ENCODE measurements around the gene TMEM165.

Gene TMEM165

DNA sequence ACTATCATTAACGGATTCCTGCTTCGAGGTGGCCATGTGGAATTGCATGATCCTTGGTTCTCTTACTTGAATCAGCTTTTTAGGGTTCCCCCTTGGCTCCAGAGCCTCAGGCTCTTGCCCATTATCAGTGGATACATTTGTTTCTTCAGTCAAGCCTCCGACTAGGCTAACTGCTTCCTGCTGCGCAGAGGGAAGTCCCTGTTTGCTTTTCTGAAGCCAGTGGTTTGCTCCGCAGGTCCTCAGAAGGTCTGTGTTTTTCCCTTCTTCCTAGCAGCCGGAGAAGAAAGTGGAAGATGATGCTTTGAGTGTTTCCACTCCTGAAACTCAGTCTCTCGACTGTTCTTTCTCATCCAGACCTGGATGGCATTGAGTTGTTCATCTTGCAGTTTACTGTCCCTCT lies 29.1 kb upstream of the TMEM165 start:
- DNase-seq (ENCODE audit: low read depth, low spot score): no peak
- H3K27ac ChIP-seq: no peak overlapping the region

DNA sequence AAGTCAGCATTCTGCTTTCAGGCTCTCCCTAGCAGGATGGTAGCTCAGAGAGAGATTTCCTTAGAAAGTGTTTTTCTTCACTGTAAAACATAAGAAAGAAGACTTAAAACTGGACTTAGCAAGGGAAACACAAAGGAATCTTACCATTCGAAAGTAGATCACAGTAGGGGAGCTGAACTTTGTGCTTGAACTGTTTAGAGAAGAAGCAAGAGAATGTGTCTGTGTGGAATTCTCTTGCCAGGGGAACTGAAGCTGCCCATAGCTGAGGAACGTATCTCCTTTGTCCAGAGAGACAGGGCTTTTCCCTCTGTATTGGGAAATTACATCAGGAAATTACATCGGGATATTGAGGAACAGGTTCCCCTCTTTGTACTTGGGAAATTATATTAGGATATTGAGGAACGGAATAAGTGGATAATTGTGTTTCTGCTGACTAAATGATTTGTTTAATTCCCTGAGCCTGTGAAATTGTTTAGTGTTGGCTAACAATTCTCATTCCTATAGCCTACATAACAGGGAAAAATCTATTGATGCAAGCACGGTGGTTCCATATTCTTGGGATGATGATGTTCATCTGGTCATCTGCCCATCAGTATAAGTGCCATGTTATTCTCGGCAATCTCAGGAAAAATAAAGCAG lies 28.6 kb upstream of the TMEM165 start:
- no peak for DNase-seq (ENCODE audit: low read depth, low spot score)
- no peak overlapping the region for H3K27ac ChIP-seq

DNA sequence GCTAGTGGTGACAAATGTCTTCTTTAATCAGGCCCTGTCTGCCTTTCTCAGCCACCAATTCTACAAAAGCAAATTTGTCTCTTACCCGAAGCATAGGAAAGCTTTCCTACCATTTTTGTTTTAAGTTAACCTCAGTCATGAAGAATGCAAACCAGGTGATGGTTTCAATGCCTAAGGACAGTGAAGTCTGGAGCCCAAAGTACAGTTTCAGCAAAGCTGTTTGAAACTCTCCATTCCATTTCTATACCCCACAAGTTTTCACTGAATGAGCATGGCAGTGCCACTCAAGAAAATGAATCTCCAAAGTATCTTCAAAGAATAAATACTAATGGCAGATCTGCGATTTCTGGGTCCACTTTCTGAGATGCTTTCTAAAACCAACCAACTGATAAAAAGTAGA lies 25.8 kb upstream of the TMEM165 start:
- no peak for DNase-seq (ENCODE audit: low read depth, low spot score)
- H3K27ac ChIP-seq: no peak overlapping the region

DNA sequence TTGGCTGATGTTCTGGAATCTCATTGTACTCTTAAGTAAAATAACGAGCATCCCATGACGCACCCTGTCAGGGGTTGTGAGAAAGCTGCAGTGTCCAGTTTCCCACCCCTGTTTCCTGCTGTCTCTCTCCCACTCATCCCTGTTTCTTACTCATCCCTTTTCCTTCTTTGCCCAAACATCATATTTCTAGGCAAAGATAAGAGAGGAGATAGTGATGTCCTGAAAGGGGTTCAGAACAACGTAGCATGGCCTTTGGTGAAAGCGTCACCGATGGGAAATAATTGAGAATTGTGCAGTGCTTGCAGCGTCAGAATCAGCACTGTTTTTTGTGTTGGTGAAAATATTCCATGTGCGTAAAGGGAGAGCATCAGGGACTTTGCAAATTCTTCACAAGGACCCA lies 23.5 kb upstream of the TMEM165 start:
- H3K27ac ChIP-seq: no peak overlapping the region
- no peak for DNase-seq (ENCODE audit: low read depth, low spot score)

DNA sequence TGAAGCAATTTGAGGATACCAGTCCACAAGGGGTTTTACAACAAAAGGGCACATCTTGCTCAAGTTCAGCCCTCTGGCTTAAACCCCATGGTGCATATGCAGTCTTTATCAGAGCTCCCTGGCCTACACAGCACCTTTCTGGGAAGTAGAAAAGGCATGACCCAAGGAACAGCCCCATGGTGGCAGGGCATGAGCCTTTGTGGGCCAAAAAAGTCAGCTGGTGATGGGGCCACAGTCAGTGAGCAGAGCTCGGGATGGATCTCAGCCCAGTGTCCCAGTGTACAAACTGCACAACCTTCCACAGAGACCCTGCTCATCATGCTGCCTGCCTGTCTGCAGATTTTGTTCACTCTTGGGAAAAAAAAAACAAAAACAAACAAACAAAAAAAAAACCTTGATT lies 22.3 kb upstream of the TMEM165 start:
- H3K27ac ChIP-seq: no peak overlapping the region
- no peak for DNase-seq (ENCODE audit: low read depth, low spot score)

DNA sequence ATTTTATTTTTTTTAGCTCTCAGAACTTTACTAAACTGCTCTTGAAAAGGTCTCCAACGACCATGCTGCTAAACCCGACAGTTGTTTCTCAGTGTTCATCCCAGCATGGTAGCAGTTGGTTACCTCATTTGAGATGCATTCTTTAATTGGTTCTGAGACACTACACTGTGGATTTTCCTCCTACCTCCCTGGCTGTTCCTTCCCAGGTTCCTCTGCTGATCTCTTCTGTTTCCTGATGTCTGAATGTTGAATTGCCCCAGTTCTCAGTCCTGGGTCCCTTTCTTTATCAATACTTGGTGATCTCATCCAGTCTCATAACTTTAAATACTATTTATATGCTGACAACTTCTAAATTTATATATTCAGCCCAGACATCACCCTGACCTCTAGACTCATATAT lies 19.1 kb upstream of the TMEM165 start:
- DNase-seq (ENCODE audit: low read depth, low spot score): no peak
- H3K27ac ChIP-seq: no peak overlapping the region

DNA sequence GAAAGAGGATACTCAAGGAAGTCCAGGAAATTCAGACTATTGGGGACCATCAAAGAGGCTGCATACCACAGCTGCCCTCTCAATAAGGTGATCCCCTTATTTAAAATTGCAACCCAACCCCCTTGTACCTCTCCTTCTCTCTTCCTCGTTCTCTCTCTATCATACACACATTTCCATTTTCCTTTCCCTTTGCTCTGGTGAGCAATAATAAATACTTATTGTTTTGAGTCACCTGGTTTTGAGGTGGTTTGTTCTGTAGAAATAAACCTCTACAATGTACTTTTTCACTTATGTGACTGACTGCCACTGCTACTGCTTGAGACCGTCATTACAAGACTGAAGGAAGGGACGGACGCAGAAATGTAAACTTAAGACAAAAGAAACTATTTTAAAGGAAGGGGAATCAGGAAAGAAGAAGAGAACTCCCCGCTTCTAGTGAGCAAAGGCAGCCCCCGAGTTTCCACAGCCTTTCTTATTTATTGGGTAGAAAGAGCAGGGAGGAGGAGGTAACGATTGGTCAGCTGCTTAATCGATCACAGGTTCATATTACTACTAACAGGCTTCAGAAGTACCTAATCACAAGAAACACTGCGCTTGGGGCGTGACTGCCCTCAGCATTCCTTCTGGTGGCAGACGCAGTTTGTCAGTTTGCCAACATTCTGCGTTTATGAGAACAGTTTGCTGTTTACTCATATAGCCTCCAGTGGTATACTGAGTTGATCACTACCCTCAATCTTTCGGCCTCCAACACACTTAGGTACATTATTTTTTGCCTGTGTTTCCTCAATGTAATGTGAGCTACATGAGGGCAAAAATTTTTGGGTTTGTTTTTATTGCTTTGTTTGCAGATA lies 16.9 kb upstream of the TMEM165 start:
- DNase-seq (ENCODE audit: low read depth, low spot score): peak; percentile 65
- peak overlapping the region; percentile 65 for H3K27ac ChIP-seq

DNA sequence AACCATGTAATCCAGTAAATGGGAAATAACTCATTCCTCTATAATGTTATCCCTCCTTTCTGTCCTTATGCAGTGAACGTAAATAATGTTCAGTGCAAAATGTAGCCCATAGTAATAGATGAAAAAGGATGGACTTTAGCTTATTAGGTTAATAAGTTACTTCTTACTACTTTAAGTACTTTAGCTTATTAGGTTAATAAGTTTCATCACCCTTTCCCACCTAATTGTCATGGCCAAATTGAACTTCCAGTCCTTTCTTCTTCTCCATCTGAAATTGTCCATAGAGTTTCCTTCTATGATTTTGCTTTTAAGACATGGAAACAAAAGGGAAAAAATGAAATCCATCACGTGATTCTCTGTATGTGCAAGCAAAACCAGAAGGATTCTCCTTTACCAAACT lies 15.2 kb upstream of the TMEM165 start:
- no peak overlapping the region for H3K27ac ChIP-seq
- DNase-seq (ENCODE audit: low read depth, low spot score): no peak

DNA sequence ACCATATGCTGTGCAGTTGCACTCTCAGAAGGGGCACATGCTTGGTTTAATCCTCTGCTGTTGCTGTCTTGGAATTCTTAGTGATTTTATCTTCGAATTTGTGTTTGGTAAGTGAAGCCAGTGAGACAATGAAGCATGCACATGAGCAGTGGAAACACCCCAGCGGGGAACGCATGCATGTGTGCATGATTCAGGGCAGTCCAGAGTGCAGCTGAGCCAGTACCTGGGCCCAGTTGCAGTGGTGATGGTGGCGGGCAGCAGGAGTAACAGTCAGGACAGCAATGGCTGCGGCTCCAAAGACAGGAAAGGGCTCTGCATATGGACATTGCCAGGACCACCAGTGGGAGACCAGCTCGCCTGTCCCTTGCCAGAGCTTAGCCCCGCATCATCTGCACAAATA lies 14.3 kb upstream of the TMEM165 start:
- no peak for DNase-seq (ENCODE audit: low read depth, low spot score)
- no peak overlapping the region for H3K27ac ChIP-seq

DNA sequence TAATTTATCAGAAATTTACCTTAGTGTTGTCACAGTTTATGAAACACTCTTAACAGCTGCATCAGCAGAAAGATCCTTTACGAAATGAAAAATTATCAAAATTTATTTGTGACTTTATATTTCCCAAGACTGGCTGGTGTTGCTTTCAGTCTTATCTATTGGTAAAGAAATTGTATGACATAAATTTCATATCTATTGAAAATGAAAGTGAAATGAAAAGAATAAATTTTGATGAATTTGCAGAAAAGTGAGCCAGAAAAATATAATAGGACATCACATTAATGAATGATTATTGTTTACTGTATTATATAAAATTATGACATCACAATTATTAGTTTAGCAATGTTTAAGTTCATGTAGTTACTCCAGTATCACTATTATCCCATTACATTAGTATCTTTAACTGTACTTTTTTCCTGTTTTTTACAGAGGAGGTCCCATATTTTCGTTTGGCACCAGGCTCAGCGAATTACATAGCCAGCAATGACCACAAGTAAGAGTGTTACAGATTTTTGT lies 13.2 kb upstream of the TMEM165 start:
- no peak for DNase-seq (ENCODE audit: low read depth, low spot score)
- H3K27ac ChIP-seq: no peak overlapping the region

DNA sequence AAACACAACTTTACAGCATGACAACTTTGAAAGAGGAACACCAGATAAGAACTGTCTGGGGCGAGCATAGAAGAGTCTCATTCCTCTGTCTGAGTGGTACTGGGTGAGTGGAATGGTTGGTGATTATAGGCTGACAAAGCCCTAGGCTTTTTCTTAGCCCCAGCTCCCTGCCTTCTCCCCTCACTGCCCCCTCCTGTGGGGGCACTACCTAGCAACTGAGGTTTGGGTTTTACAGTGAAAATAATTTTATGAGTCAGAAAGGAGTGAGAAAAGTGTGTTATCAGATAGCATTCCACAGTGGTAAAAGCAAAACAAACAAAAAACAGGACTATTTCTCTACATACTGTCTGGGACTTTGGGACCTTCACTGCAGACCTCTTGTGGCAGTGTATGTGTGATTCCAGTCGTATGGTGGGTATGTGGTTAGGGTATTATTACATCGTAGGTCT lies 10.5 kb upstream of the TMEM165 start:
- no peak for DNase-seq (ENCODE audit: low read depth, low spot score)
- no peak overlapping the region for H3K27ac ChIP-seq

DNA sequence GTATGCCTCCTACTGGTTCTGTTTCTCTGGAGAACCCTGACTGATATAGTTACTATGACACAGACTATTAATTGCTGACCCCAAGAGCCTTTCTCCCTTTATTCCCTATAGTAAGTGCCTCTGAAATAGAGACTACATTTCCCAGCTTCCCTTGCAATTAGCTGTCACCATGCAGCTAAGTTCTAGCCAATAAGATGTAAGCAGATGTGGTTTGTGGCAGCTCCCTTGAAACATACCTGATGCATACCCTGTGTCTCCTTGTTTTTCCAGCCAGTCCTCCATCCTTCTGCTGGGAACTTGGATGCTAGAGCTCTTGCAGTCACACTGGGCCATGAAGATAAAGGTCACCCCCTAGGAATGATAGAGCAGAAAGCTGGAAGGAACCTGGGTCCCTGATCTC lies 9.7 kb upstream of the TMEM165 start:
- DNase-seq (ENCODE audit: low read depth, low spot score): no peak
- no peak overlapping the region for H3K27ac ChIP-seq

DNA sequence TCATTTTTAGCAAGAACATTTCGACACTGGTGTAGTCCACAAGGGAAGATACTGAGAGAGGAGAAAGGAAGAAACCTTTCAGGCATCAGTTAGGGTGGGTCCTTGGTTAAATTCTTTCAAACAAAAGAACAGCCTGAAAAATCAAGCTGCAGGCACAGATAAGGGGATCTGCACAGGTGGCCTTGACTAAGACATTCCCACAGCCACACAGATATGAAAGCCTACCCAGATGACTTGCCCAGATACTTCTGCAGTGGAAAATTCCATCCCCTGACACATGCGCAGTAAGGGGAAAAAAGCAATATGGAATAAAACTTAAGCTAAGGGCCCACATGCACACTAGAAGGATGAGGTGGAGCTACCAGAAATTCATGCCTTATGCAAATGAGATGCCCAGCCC lies 8.9 kb upstream of the TMEM165 start:
- DNase-seq (ENCODE audit: low read depth, low spot score): no peak
- no peak overlapping the region for H3K27ac ChIP-seq

DNA sequence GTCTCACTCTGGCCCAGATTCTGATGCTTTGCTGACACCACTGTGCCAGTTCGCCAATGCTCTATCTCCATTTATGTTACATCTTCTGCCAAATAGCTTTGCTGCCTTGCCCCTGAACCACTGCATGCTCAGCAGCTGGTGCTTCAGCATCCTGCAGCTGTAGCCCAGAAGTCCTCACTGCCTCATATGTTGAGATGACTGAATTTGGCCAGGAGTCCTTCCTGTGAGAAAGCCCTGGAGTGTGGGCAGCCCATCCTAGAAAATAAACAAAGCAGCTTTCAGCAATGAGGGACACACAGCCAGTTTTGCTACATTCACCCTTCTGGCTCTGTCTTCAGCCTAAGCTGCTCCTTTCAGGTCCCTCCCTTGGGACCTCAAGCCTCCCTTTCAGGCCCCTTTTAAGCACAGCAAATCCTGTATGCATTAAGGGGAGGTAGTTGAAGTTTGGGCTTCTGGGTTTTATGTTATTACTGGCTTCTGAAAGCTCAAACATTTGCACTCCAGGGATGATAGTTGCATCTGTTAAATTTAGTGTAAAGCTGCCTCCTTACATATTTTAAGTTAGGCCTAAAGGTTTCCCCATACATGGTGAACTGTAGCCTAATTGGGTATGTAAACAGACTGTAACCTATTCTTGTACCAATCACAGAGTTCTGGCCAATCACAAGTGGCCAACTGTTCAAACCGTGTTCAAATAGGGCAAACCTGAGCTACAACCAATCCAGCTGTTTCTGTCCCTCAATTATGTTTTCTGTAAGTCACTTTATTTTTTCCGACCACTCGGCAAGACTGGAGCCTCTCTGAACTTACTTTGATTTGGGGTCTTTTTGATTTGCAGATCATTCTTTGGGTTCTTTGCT lies 2.1 kb upstream of the TMEM165 start:
- H3K27ac ChIP-seq: no peak overlapping the region

DNA sequence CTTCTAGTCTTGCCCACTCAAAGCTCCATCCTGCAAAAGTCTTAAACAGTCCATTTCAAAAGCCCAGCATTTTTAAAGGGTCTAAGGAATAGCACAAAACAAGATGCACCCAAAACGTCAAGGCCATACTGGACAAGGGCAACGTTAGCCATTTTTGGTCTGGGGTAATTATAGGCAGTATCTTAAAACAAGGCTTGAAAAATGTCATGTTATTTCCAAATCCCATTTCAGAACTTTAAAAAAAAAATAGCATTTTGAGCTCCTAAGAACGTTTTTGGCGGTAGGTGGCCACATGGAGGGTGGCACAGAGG lies 584 bp upstream of the TMEM165 start:
- DNase-seq (ENCODE audit: low read depth, low spot score): no peak
- H3K27ac ChIP-seq: peak overlapping the region; percentile 89

More for the DNA sequence above, 2.1 kb upstream of the TMEM165 start:
- DNase-seq (ENCODE audit: low read depth, low spot score): no peak

DNA sequence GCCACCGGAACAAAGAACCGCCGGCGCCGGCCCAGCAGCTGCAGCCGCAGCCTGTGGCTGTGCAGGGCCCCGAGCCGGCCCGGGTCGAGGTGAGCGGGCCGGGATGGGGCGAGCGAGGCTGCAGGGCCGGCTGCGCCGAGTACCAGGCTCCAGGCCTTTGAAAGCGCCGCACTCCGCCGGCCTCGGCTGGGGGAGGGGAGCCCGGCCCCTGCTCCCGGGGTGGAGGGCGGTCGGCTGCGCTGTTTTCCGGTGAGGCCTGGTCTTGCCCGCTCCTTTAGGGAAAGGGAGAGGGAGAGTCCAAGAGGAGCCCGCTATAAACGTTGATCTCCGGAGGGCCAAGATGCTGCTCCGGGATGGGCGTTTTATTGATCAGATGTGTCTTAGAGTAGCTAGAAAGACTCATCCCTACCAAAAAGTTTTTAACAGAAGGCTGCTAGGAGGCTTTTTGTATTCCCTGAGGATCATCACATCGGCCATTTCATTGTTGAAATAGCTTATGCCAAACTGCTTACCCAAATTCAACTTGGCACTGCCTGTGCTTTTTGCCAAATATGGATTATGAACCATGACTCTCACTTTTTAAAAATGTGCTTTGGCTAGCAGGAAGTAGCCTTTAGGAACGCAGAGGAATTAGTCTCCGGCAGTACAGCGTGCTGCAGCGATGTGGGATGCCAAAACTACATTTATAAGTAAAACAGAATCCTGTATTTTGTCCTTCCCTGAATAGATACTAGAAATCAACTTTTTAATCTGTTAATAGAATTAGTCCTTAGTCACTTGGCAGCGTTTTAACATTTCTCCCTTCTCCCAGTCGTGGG lies 760 bp downstream of the TMEM165 start:
- DNase-seq (ENCODE audit: low read depth, low spot score): no peak
- peak overlapping the region; percentile 89 for H3K27ac ChIP-seq

DNA sequence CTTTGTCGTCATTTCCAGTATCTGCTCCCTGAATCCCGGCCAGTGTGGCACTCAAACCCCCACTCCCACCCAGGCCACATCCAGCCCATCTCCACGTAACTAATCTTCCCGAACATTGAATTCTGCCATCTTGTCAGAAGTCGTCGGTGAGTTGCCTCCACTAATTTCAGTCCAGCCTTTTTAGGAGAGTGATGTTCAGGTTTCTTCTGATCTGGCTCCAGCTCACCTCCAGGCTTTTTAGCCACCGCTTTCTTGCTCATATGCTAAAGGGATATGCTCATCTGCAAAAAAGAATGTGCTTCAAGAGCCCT lies 1.3 kb downstream of the TMEM165 start:
- DNase-seq (ENCODE audit: low read depth, low spot score): no peak
- peak overlapping the region; percentile 89 for H3K27ac ChIP-seq

DNA sequence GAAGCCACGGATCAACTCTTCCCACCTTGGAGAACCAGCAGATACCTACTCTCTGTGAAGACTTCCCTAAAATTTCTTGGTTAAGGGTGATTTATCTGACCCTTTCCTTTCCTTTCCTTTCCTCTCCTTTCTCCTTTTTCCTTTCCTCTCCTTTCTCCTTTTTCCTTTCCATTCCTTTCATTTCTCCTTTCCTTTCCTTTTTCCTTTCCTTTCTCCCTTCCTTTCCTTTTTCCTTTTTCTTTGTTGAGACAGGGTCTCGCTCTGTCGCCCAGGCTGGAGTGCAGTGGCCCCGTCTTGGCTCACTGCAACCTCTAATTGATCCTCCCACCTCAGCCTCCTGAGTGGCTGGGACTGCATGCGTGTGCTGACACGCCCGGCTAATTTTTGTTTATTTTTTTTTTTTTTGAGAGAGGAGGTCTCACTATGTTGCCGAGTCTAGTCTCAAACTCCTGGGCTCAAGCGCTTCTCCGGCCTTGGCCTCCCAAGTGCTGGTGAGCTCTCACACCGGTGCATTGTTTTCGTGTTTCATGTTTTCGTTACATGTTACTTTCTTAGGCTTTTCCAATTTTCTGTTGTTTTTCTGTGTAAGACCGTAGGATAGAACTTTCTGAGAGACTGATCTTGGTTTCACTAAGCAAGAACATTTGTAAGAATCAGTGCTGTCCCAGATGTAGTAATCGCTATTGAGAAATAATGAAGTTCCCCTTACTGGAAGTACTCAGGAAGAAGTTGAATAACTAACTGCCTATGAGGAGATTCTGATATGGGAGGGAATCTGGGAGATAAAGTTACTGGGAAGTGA lies 2.0 kb downstream of the TMEM165 start:
- H3K27ac ChIP-seq: peak overlapping the region; percentile 89
- no peak for DNase-seq (ENCODE audit: low read depth, low spot score)

DNA sequence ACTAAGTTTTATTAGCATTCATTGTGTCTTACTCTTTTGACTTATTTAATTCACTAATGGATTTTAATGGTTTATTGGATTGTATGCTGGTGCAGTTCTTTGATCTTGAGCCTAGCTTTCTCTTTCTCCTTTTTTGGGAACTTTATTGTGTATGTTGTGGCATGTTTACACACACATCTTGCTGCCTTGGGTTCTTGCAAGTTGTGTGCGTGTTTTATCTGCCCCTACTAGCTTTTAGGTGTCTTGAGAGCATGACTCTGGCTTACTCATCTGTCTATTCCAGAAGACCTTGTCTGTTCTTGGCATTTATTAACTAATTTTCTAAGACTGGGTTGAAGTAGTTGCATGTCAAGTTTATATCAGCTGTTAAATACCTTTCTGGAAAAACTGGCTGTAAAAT lies 2.7 kb downstream of the TMEM165 start:
- peak overlapping the region; percentile 89 for H3K27ac ChIP-seq
- peak; percentile 60 for DNase-seq (ENCODE audit: low read depth, low spot score)

All from epithelial cell of prostate (primary cell).